ENCODE measurements around the gene ALDH1L1. TPM values are rescaled to one million over a fixed set of nuclear protein-coding genes. Genes with fewer than 3 reads are reported as not detected.

Gene ALDH1L1
- total and polyA plus RNA-seq, 7 experiments from 2014 or later, result not detected

- no peaks in the 10 kb centered on the region for H3K4me1 ChIP-seq (ENCODE audit: control insufficient read depth in 2 of 2, insufficient read depth in 2 of 2, low read length in 2 of 2)
These were observed 63.2 kb downstream of the ALDH1L1 start for GRCh38 chr3:126117212-126117611.

GRCh38 chr3:126116526-126116925, 63.9 kb downstream of the ALDH1L1 start:
- Mint-ChIP-seq H3K27ac (no peak overlapping the region), H3K4me3 (no peak overlapping the region), H3K36me3 (no peaks in the 10 kb centered on the region), H3K27me3 (peaks cover 0 to 10% (median 6%) of the 10 kb centered on the region in 5 donors), H3K9me3 (no peaks in the 10 kb centered on the region), H3K4me1 (no peaks in the 10 kb centered on the region)
- Histone ChIP-seq H3K4me3 (ENCODE audit: low read length) (no peak overlapping the region), H3K36me3 (ENCODE audit: control insufficient read depth in 2 of 3, insufficient read depth in 3 of 3, low read length in 3 of 3) (no peaks in the 10 kb centered on the region), H3K27me3 (ENCODE audit: control insufficient read depth in 2 of 2, insufficient read depth in 2 of 2, low read length in 2 of 2) (no peaks in the 10 kb centered on the region), H3K27ac (ENCODE audit: low read depth, low read length) (no peak overlapping the region), H3K9me3 (ENCODE audit: control insufficient read depth in 2 of 3, low read length in 3 of 3) (no peaks in the 10 kb centered on the region), H3K4me1 (ENCODE audit: control insufficient read depth in 2 of 2, insufficient read depth in 2 of 2, low read length in 2 of 2) (no peaks in the 10 kb centered on the region)
- POLR2A ChIA-PET, result no interaction called here
- CTCF ChIA-PET, result no interaction called here
- intact Hi-C loops (cut with micrococcal nuclease), result no loop called here
- ATAC-seq, result no peak
- no peak for DNase-seq

More at GRCh38 chr3:126117212-126117611, 63.2 kb downstream of the ALDH1L1 start:
- no peaks in the 10 kb centered on the region for H3K36me3 Mint-ChIP-seq
- intact Hi-C loops (cut with micrococcal nuclease), result no loop called here
- no peaks in the 10 kb centered on the region for H3K4me1 Mint-ChIP-seq
- no peaks in the 10 kb centered on the region for H3K9me3 Mint-ChIP-seq
- no peaks in the 10 kb centered on the region for H3K27me3 ChIP-seq (ENCODE audit: control insufficient read depth in 2 of 2, insufficient read depth in 2 of 2, low read length in 2 of 2)
- ChIA-PET CTCF (no interaction called here), POLR2A (no interaction called here)
- H3K27ac Mint-ChIP-seq, result no peak overlapping the region
- no peak overlapping the region for H3K27ac ChIP-seq (ENCODE audit: low read depth, low read length)
- H3K4me3 ChIP-seq (ENCODE audit: low read length), result no peak overlapping the region
- peaks cover 0 to 10% (median 6%) of the 10 kb centered on the region in 5 donors for H3K27me3 Mint-ChIP-seq
- H3K9me3 ChIP-seq (ENCODE audit: control insufficient read depth in 2 of 3, low read length in 3 of 3), result no peaks in the 10 kb centered on the region
- no peaks in the 10 kb centered on the region for H3K36me3 ChIP-seq (ENCODE audit: control insufficient read depth in 2 of 3, insufficient read depth in 3 of 3, low read length in 3 of 3)
- H3K4me3 Mint-ChIP-seq, result no peak overlapping the region
- DNase-seq (no peak), ATAC-seq (no peak)

DNA sequence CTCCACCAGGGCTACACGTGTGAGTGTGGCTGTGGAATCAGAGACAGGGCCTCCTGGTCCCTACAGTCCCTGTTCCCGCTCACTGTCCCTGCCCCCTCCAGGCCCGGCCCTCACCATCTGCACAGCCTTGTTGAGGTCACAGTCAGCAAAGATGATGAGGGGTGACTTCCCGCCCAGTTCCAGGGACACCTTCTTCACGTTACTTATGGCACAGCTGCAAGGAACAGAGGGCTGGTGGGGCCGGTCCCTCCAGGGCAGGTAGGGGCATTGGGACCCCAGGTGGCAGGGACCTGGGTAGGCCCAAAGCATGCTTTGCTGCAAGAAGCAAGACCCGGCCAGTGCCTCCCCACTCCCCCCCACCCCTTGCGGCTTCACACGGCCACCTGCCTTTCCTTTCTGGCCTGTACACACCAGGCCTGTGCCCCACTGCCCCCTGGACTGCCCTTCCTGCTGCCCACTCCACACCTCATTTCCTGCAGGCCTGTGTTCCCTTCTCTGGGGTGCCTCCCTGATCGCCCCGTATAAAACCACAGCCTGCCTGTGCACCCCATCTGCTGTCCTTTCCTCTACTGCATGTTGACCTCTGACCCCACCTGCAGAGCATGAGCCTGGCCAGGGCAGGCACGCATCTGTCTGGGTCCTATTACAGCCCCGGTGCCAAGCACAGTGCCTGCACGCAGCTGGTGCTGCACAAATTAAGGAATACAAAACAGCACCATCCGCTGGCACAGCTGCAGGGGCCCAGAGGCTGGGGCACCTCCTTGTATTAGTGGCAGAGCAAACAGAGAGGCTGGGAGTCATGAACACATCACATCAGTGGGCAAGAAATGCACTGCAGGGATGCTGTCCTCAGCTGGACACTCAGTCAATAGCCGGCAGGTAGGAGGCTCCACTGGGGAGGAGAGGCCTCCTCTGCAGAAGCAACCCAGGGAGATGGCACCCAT, 65.7 kb downstream of the ALDH1L1 start:
- H3K4me3 Mint-ChIP-seq, result no peak overlapping the region
- no peak for DNase-seq

DNA sequence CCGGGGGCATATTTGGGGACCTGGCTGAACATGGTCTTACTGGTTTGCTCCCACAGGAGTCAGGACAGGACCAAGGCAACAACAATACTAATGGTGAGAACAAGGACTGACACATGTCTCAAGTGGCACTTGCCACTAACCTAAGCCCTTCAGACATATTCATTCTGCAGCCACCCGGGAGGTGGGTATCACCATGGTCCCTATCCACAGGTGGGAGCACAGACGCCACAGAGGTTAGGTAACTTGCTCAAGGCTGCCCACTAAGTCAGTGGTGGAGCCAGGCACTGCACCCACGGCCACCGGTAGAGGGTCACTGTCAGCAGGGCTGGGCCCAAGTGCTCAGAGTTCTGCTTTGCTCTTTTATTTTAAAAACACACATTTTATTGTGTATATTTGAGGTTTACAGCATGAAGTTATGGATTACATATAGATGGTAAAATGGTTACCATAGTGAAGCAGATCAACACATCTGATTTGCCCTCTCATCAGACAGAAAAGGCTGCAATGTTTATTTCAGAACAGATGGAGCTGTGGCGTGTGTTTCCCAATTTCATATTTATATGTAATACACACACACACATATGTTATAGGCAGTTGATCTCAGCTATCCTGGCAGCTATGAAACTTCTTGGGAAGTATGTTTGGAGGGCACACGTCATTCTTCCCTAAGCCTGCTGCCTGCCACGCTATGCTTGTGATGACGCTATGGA, 66.5 kb downstream of the ALDH1L1 start:
- Mint-ChIP-seq H3K9me3 (no peaks in the 10 kb centered on the region), H3K4me3 (no peak overlapping the region), H3K4me1 (no peaks in the 10 kb centered on the region), H3K27me3 (peaks cover 0 to 2% (median 1%) of the 10 kb centered on the region in 5 donors), H3K36me3 (no peaks in the 10 kb centered on the region), H3K27ac (peak overlapping the region in 1 of 9 donors; percentile 55)
- ChIA-PET POLR2A (no interaction called here), CTCF (no interaction called here)
- Histone ChIP-seq H3K27ac (ENCODE audit: low read depth, low read length) (no peak overlapping the region), H3K4me1 (ENCODE audit: control insufficient read depth in 2 of 2, insufficient read depth in 2 of 2, low read length in 2 of 2) (no peaks in the 10 kb centered on the region), H3K27me3 (ENCODE audit: control insufficient read depth in 2 of 2, insufficient read depth in 2 of 2, low read length in 2 of 2) (no peaks in the 10 kb centered on the region), H3K36me3 (ENCODE audit: control insufficient read depth in 2 of 3, insufficient read depth in 3 of 3, low read length in 3 of 3) (no peaks in the 10 kb centered on the region), H3K4me3 (ENCODE audit: low read length) (no peak overlapping the region), H3K9me3 (ENCODE audit: control insufficient read depth in 2 of 3, low read length in 3 of 3) (no peaks in the 10 kb centered on the region)
- intact Hi-C loops (cut with micrococcal nuclease), result no loop called here
- ATAC-seq, result no peak
- no peak for DNase-seq

More for the DNA sequence above, 65.7 kb downstream of the ALDH1L1 start:
- no peaks in the 10 kb centered on the region for H3K36me3 ChIP-seq (ENCODE audit: control insufficient read depth in 2 of 3, insufficient read depth in 3 of 3, low read length in 3 of 3)
- Mint-ChIP-seq H3K4me1 (no peaks in the 10 kb centered on the region), H3K27ac (no peak overlapping the region), H3K36me3 (no peaks in the 10 kb centered on the region), H3K9me3 (no peaks in the 10 kb centered on the region), H3K27me3 (peaks cover 0 to 10% (median 5%) of the 10 kb centered on the region in 5 donors)
- POLR2A ChIA-PET, result no interaction called here
- H3K27ac ChIP-seq (ENCODE audit: low read depth, low read length), result no peak overlapping the region
- no peaks in the 10 kb centered on the region for H3K4me1 ChIP-seq (ENCODE audit: control insufficient read depth in 2 of 2, insufficient read depth in 2 of 2, low read length in 2 of 2)
- H3K4me3 ChIP-seq (ENCODE audit: low read length), result no peak overlapping the region
- no peaks in the 10 kb centered on the region for H3K9me3 ChIP-seq (ENCODE audit: control insufficient read depth in 2 of 3, low read length in 3 of 3)
- H3K27me3 ChIP-seq (ENCODE audit: control insufficient read depth in 2 of 2, insufficient read depth in 2 of 2, low read length in 2 of 2), result no peaks in the 10 kb centered on the region
- no peak for ATAC-seq
- CTCF ChIA-PET, result no interaction called here
- intact Hi-C loops (cut with micrococcal nuclease), result no loop called here

DNA sequence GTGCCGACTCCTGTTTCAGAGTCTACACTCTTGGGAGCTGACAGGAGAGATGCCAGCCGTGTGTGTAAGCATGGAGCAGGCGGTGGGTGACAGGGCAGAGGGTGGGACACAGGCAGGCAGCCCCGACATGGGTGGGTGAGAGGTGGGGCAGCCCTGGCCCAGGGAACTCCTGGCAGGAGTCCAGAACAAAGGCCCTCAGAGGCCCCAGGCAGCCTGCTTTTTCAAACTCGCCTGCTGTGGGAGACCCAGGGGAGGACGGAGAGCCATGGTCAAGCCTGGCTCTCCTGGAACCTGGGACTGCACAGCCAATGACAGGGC, 67.2 kb downstream of the ALDH1L1 start:
- no peaks in the 10 kb centered on the region for H3K36me3 Mint-ChIP-seq
- no peak overlapping the region for H3K27ac ChIP-seq (ENCODE audit: low read depth, low read length)
- no peak overlapping the region for H3K27ac Mint-ChIP-seq
- H3K27me3 ChIP-seq (ENCODE audit: control insufficient read depth in 2 of 2, insufficient read depth in 2 of 2, low read length in 2 of 2), result no peaks in the 10 kb centered on the region
- H3K4me3 ChIP-seq (ENCODE audit: low read length), result no peak overlapping the region
- DNase-seq (no peak), ATAC-seq (no peak)
- H3K27me3 Mint-ChIP-seq, result no peaks in the 10 kb centered on the region
- ChIA-PET CTCF (no interaction called here), POLR2A (no interaction called here)
- H3K36me3 ChIP-seq (ENCODE audit: control insufficient read depth in 2 of 3, insufficient read depth in 3 of 3, low read length in 3 of 3), result no peaks in the 10 kb centered on the region
- H3K4me1 Mint-ChIP-seq, result no peaks in the 10 kb centered on the region
- H3K9me3 Mint-ChIP-seq, result no peaks in the 10 kb centered on the region
- H3K4me3 Mint-ChIP-seq, result no peak overlapping the region
- no peaks in the 10 kb centered on the region for H3K4me1 ChIP-seq (ENCODE audit: control insufficient read depth in 2 of 2, insufficient read depth in 2 of 2, low read length in 2 of 2)
- intact Hi-C loops (cut with micrococcal nuclease), result no loop called here
- no peaks in the 10 kb centered on the region for H3K9me3 ChIP-seq (ENCODE audit: control insufficient read depth in 2 of 3, low read length in 3 of 3)

DNA sequence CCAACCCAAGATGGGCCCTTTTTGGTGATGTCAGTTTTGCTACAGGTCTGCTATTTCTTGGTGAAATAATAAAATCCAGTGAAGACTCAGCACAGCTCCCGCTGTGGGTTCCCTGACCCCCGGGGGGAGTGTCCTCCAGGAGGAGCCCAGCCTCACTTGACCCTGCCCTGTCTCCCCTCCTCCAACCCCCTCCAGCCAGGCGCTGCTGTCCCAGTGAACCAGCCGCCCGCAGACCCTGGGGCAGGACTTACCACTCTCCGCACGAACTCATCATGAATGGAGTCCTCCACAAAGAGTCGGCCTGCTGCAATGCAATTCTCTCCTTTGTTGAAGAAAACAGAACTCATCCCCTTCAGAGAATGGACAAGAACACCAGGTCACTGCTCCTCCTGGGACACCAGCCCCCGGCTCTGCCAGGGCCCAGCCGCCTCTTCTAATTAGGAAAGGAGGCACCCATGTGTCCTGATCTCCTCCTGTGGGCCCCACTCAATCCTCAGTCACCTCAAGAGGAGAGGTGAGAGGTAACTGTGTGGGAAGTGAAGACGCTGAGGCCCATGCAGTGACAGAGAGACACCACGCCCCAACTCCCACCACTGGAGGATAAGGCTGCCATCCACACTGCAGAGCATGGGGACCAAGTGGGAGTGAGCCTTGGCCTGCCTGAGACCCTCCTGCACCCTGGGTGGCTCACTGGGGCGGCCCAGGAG, 67.7 kb downstream of the ALDH1L1 start:
- no peaks in the 10 kb centered on the region for H3K36me3 Mint-ChIP-seq
- Histone ChIP-seq H3K36me3 (ENCODE audit: control insufficient read depth in 2 of 3, insufficient read depth in 3 of 3, low read length in 3 of 3) (no peaks in the 10 kb centered on the region), H3K27ac (ENCODE audit: low read depth, low read length) (no peak overlapping the region), H3K9me3 (ENCODE audit: control insufficient read depth in 2 of 3, low read length in 3 of 3) (no peaks in the 10 kb centered on the region), H3K27me3 (ENCODE audit: control insufficient read depth in 2 of 2, insufficient read depth in 2 of 2, low read length in 2 of 2) (no peaks in the 10 kb centered on the region), H3K4me1 (ENCODE audit: control insufficient read depth in 2 of 2, insufficient read depth in 2 of 2, low read length in 2 of 2) (no peaks in the 10 kb centered on the region), H3K4me3 (ENCODE audit: low read length) (no peak overlapping the region)
- H3K27ac Mint-ChIP-seq, result no peak overlapping the region
- CTCF ChIA-PET, result no interaction called here
- POLR2A ChIA-PET, result no interaction called here
- intact Hi-C loops (cut with micrococcal nuclease), result no loop called here
- no peaks in the 10 kb centered on the region for H3K4me1 Mint-ChIP-seq
- ATAC-seq (no peak), DNase-seq (no peak)
- H3K4me3 Mint-ChIP-seq, result no peak overlapping the region
- no peaks in the 10 kb centered on the region for H3K27me3 Mint-ChIP-seq
- no peaks in the 10 kb centered on the region for H3K9me3 Mint-ChIP-seq

All from naive thymus-derived CD4-positive, alpha-beta T cell (primary cell).